ENCODE results near the gene LRBA. TPM values are rescaled to one million over a fixed set of nuclear protein-coding genes. Genes with fewer than 3 reads are reported as not detected.

Gene LRBA
- total RNA-seq, 4 donors from 2014 or later, result 28.3 to 38.2 (median 32.1) TPM

GRCh38 chr4:150423074-150423473 is 592.0 kb downstream of the LRBA start:
- no peak for TF ChIP-seq CTCF (IDR thresholded peaks at IDR 0.05; ENCODE audit: low read depth)

GRCh38 chr4:150421612-150422011 is 593.5 kb downstream of the LRBA start:
- TF ChIP-seq CTCF (IDR thresholded peaks at IDR 0.05; ENCODE audit: low read depth), result no peak

GRCh38 chr4:150419939-150420338 is 595.1 kb downstream of the LRBA start:
- no peak for TF ChIP-seq CTCF (IDR thresholded peaks at IDR 0.05; ENCODE audit: low read depth)

- TF ChIP-seq CTCF (IDR thresholded peaks at IDR 0.05; ENCODE audit: low read depth), result no peak
Measured at GRCh38 chr4:150418757-150419410, 596.2 kb downstream of the LRBA start.

- no peak for TF ChIP-seq CTCF (IDR thresholded peaks at IDR 0.05; ENCODE audit: low read depth)
Measured at GRCh38 chr4:150415213-150415612, 599.9 kb downstream of the LRBA start.

- TF ChIP-seq CTCF (IDR thresholded peaks at IDR 0.05; ENCODE audit: low read depth), result no peak
Measured at GRCh38 chr4:150411520-150411919, 603.6 kb downstream of the LRBA start.

- TF ChIP-seq CTCF (IDR thresholded peaks at IDR 0.05; ENCODE audit: low read depth), result no peak
Measured at GRCh38 chr4:150402871-150403272, 612.2 kb downstream of the LRBA start.
